Islet precursor cell (in vitro differentiated cells): Measurements from ENCODE around the gene KAT6B.
"Not testable (repeated sequence)": the region's sequence is repeated elsewhere in the genome, so short reads cannot be mapped to it uniquely, and the experiment has no call there.

ENCODE experiments used
- DNase-seq: peaks from one replicate; pipeline ENCODE4 v3.0.0-alpha.2; 2018

The KAT6B gene

DNA sequence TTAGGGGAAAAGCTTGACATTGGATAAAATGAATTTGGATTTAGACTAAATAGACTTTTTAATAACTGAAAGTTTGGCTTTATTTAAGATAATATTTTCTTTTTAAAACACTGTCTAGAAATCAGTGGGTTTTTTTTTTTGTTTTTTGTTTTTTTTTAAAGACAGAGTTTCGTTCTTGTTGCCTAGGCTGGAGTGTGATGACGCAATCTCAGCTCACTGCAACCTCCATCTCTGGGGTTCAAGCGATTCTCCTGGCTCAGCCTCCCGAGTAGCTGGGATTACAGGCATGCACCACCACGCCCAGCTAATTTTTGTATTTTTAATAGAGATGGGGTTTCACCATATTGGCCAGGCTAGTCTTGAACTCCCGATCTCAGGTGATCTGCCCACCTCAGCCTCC lies 66.9 kb downstream of the KAT6B start:
- not testable (repeated sequence) for DNase-seq

DNA sequence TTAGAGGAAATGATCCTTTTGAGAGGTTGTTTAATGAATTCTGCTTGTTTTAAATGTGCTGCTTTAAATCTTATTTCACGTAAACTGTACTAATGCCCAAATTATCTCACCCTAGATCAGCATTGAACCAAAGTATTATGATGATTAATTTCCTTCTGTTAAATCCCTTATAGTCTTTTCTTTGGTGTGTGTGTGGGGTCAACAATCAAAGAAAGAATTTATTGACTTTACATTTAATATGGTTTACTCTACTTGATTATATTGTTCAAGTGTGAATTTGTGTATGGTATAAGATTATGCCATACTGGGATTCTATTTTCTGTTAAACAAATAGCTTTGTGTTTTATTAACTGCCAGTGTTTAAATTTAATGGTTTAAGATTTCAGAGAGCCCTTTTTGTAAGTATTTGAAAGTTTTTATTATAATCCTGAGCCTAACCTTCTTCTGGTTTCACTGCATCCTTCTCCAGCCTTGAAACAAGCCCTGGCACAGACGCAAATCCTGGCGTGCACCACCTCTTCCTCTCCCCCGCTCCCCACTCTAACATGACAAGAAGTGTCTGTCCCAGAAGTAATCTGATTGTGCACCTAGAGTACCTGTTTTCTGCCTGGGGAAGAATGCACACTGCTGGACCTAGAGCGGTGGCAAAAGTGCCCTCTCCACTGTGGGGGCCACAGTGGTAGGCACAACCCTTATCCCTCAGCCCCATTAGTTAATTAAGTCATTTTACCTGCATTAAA lies 70.6 kb downstream of the KAT6B start:
- no peak for DNase-seq

DNA sequence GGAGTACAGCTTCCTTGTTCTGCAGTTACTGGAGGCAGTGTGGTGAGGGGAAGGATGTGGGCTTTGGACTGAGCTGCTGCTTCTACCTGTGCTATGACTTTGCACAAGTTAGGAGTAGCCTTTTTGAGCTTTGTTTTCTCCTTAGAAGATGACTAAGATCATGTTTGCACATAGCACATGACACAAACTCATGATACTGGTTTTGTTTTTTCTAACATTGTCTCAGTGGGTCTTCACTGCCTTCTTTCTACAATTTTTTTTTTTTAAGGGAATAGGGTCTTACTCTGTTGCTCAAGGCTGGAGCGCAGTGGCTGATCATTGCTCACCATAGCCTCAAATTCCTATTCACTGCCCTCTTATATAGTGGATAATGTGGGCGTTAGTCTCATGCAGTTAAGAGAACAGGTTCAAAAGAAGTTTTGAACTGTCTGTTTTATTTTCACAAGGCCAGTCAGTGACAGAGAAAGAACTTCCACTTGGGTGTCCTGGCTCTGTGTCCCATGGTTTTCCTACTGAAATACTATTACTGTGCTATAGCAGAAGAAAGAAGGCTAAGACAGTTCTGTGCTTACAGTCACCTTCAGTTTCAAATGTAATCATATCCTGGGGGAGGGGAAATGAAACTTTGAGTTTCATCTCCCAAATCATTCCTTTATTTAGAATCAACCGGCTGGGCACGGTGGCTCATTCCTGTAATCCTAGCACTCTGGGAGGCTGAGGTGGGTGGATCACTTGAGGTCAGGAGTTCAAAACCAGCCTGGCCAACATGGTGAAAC lies 72.0 kb downstream of the KAT6B start:
- no peak for DNase-seq

DNA sequence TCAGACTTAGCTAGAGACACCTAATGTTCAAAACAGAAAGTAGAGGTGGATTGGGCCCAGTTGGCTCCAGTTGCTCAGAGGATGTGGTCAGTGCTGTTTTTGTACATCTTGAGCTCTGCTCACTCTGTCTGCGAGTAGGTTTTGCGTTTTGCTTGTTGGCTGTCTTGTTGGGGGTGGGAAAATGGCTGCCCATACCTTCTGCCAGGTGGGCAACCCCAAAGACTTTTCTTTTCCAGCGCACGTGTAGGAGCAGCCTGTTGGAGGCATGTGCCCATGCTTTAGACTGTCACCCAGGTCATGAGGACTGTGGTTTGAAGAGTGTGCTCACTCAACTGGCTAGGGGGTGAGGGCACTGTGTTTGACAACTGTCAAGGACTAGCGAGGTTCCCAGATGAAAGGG lies 73.9 kb downstream of the KAT6B start:
- DNase-seq, result no peak

DNA sequence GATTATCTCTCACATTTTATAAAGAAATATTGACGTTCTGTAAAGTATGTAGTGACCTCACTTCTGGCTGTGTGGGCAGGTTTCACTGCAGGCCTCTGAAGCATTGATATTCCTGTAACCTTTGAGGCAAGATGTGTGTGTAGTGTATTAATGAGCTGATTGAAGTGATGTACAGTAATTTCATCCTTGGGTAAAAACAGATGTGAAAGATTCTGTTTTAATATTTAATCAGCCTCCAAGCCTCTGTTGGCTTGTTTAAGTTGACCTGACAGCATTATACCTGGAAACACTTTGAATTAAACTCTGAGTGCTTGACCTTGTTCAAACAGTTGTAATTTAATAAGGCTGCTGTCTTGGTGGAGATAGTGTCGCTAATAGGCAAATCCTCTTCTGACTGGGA lies 74.9 kb downstream of the KAT6B start:
- no peak for DNase-seq

DNA sequence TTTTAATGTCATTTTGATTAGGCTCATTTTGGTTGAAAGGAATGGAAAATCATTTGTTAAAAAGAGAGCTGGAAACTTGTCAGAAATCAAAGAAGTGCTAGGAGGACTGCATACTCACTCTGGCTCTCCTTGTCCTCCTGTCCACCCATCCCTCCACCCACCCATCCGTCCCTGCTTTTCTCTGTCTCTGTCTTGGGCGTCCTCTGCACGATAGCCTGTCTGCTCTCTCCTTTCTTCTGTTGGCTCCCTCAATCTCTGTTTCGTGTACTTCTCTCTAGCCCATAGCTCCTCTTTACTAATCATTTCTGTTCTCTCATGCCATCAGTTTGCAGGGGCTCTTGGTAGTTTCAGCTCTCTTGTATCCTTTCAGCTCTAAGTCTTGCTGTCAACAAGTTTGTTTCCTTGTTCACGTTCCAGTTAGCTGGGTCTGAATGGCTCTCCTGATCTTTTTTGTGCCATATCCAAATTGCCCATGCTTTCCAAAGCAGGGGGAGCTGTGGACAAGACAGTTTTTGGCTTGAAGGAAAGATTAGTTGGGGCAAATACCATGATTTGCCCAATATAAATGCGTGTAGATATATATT lies 75.6 kb downstream of the KAT6B start:
- DNase-seq, result no peak

DNA sequence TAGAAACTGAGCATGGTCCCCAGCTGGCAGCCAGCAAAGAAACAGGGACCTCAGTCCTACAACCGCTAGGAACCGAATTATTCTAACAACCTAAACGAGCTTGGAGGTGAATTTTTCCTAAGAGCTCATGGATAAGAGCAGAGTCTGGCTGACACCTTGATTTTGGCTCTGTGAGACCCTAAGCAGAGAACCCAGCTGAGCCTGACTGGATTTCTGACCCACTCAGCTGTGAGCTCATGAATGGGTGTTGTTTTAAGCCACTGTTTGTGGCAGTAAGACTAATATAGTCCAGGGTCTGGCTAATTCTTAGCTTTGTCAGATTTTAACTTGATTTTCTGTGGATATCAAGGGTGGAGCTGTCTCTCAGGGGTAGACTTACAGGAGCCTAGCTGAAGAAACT lies 77.1 kb downstream of the KAT6B start:
- no peak for DNase-seq

DNA sequence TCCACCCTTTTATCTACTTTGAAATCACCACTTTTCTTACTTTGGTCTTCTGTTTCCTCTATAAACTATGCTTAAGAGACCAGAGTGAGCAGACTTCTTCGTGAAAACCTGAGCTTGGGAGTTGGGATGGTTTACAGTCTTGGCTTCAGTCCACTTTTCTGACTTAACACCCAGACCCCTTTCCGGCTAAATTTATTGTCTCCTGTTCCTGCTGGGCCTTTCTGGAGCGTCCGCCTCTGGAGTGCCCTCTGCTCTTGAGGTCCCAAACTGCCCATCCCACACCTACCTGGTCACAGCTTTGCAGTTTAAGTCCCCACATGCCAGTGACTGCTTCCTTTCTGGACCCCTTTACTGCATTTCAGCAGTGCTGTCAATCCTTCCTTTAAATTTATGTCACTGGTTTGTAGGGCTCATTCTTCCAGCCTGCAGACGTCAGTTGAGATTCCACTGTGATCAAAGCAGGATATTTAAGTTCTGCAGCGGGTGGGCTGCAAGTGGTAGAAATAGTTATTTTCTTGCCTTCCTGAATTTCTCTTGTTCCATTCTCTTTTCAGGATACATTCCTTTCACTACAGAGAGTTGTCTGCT lies 80.3 kb downstream of the KAT6B start:
- no peak for DNase-seq

DNA sequence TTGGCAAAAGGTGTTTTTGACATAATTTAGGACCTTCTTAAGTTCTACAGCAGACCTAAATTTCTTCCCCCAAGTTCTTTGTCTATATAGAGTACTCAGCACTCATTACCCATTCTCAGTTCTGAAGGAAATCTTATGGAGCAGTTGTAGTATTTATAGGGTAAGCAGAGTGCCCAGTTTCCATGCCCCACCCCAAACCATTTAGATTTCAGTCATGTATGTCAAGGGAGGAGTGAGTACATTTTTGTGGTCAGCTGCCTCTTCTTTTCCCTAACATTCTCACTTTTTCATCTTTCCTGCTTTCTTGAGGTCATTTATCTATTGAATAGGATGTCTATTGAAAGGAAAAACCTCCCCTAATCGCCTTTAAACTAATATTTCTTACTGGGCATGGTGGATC lies 83.3 kb downstream of the KAT6B start:
- no peak for DNase-seq

DNA sequence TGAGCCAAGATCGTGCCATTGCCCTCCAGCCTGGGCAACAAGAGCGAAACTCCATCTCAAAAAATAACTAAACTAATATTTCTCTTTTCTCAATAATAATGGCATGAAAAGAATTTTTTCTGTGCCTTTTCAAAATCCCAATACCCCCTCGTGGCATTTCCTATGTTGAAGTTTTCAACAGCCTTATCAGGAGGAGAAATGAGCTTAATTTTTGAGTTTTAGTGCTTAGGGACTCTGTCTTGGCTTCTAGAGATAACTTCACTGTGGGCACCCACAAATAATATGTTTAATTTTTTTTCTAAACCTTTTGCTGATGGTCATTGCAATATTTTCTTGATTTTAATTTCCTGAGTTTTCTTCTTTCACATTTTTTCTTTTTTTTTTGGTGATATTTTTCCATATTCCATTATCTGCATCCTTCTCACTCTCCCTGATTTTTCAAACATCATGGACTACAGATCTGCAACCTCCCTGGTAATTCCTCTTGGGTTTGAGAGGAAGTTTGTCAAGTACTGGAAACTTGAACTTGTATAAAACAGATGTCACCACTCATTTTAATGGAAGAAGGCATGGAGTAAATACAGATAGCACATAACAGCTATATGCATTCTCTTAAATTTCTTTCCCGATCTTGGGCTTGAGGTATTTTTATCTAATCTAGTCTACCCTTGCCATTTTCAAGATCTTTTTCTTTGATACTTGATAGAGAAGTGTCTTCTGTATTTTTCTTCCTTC lies 84.0 kb downstream of the KAT6B start:
- no peak for DNase-seq

DNA sequence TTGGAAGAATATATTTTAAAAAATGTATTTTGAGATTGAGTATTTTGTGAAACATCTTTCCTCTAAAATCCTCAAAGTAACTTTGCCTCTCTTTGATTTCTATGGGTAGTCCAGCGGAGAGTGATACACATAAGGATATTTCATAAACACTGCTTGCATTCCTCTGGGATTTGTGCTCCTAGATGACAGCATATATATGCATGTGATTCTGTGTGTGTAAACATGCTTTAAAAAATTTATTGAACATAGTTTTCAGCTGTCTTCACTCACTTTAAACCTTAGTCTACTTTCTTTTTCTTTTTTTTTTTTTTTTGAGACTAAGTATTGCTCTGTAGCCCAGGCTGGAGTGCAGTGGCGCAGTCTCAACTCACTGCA lies 84.6 kb downstream of the KAT6B start:
- DNase-seq, result no peak

DNA sequence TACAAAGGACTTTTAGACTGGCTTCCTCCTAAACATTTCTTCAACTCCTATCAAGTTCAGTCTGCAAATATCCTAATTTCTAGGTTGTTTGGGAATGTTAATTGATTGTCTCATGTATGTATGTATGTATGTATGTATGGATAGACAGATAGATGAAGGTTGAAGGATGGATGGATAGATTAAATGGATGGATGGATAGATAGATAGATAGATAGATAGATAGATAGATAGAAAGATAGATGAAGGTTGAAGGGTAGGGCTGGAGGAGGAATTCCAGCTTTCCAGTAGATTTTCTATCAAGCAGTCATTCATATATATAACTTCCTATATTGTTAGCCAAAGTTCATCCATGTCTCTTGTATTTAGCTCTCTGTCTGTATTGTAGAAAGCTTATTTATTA lies 85.8 kb downstream of the KAT6B start:
- DNase-seq, result no peak

DNA sequence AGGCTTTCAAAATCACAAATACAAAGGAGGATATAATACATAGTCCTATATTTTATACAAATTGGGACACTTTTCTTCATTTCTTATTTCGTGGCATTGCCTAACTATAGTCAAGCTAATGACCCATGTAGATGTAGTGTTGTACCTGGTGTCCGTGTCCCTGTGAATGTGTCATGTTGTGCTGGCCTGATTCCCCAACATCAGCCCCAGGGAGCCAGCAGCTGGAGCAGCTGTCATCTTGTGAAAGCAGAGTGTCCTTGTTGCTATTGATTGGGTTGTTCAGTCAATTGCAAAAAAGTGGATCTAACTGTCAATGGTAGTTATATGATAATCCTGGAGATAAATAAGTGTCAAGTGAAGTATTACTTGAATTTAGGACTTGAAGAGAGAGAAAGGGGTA lies 86.3 kb downstream of the KAT6B start:
- no peak for DNase-seq

DNA sequence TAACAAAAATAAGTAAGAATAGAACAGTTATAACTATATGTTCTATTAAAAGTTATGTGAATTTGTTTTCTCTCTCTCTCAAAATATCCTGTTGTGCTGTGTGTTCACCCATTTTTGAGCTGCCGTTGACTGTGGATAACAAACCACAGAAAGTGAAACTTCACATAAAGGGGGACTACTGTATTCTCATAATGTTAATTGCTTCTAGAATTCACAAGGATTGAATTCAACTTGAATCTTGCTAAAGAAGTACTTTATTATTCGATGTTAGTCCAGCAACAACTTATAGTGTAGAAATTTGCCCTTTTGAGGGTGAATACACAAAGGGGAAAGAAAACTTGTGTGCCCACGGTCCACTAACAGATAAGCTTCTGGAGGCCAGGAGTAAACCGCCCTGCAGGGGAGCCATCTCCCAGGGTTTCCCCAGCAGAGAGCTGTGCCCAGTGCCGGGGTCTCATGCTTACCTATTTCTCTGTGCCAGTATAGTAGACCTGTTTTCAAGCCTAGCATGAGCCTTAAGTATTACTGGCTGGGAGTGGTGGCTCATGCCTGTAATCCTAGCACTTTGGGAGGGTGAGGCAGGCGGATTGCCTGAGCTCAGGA lies 87.1 kb downstream of the KAT6B start:
- no peak for DNase-seq

DNA sequence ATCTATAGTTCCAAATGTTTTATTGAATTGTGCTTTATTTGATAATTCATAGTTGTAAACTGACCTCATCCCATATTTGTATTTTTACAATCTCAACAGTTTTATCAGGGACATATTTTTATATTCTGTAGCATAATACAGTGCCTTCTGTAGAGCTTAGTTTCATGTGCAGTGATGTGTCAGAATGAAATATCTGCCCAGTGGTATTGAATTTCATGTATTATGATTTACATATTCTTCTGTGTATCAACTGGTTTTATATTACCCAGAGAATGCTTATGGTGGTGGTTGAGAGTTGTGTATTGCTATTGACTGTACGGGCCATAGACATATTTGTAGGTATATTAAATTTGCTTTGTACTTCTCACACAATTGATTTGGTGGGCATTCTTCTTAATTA lies 89.9 kb downstream of the KAT6B start:
- no peak for DNase-seq

DNA sequence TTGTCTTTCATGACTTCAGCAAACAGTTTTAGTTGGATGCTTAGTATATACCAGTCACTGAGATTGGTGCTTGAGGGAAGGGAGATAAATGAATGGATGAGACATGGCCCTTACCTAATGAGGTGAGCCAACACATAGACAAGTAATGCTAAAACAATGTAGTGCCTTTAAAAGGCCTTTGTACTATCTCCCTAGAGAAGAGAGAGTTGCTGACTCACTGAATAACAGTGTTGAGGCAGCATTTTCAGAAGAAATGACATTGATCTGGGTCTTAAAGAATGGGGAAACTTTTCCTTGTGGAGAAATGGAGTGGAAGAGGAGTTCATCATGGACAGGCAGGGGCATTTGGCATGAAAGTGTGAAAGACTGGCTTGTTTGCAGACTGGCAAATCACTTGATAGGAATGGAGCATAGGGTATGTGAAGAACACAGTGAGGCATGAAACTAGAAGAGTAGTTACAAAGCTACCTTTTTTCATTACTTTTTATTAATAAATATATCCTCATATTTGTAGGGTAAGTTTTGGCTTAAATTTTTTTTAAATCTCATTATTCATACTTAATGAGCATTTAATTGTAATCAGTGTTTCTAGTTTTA lies 91.2 kb downstream of the KAT6B start:
- DNase-seq, result no peak

DNA sequence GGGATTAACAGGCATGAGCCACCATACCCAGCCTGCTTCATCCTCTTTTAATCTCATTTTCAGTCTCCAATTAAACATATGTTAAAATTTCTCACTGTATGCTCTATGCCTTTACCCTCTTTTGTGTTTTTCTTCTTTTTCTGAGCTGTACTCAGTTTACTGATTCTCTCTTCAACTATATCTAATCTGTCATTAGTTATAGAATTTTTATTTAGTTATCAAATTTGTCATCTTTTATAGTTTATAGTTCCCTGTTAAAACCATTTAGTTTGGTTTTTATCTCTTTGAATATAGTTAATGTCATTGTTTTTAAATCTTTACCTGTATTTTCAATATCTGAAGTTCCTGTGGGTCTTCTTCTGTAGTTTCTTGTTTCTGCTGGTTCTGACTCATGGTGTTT lies 93.3 kb downstream of the KAT6B start:
- no peak for DNase-seq

DNA sequence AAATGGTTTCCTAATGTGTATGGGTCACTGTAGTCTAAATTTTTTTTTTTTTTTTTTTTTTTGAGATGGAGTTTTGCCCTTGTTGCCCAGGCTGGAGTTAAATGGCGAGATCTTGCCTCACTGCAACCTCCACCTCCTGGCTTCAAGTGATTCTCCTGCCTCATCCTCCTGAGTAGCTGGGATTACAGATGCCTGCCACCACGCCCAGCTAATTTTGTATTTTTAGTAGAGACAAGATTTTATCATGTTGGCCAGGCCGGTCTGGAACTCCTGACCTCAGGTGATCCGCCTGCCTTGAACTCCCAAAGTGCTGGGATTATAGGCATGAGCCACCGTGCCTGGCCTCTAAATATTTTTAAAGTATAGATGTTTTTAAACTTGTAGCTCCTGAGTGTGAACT lies 94.7 kb downstream of the KAT6B start:
- not testable (repeated sequence) for DNase-seq

DNA sequence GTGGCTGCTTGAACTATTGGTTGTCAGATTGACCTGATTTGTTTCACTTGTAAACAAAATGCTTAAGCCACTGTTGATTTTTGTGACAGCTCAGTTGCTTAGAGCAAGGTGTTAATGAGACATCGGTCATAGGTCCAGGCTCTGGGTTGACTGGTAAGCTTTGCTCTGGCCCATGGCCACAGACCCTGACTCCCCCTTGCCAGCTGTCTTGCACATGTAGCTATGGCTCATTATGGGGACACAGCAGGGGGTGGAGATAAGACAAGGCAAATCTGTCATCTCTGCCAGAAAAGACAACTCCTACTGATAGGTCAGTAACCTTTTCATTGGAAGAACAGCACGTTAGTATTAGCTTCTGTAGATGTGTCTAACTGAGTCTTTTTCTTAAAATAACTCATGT lies 95.3 kb downstream of the KAT6B start:
- DNase-seq, result no peak

DNA sequence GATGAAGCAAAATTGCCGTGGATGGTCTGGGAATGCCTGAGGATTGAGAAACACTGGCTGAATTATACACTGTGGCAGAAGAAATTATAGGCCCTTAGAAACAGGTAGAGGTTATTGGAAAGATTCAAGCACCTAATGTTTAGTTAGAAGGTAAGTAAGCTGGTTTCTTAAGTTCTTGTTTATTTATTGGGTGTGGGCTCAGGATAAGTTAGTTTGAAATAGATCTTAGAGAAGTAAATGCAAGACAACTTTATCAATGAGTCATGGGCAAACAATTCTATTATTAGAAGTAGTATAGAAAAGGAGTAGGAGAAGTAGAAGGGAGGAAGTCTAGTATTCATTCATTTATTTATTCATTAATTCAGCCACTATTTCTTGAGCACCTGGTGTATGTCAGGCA lies 96.5 kb downstream of the KAT6B start:
- no peak for DNase-seq

DNA sequence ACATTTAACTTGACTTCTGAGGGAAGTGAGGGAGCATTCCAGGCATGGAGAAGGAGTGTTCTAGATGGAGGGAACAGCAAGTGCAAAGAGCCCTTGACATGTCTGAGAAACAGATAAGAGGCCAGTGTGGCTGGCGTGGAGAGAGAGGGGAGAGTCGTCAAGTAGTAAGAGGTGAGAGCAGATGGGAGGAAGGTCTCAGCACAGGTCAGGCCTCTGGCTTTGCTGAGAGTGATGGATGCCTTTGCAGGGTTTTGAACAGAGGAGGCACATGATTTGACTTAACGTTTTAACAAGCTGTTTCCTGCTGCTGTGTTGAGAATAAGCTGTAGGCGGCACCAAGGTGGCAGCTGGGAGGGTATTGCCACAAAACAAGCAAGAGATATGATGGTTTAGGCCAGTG lies 97.2 kb downstream of the KAT6B start:
- DNase-seq, result peak; percentile 78

DNA sequence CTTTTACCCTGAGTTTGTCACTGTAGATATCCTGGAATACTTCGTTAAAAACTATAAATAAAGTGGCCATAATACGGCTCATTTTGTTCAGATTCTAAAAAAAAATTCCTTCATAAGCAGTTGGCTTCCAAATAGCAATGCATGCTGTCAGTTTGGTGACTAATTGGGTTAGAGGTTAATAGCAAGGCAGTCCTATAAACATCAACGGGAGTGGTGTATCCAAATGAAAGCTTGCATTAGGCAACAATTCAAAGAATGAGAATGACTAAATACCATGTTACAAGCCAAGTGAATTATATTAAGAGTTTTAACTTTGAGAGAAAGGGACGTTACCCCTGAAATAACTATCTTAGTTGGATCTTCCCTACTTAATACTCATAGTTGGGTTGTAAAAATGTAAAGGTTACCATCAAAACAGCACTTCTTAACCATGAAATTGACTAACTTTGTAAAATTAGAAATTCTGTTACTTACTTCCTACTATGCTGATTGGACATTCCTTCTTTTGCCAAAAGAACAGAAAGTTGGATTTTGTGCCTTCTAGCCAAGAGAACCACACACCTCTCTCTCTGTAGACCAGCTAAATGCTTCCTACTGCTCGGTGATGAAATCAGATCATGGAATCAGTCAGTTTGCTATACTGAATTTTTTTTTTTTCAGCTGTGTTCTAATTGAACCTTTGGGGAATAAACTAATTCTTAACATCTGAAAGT lies 98.0 kb downstream of the KAT6B start:
- no peak for DNase-seq
